ENCODE data around the gene INKA2. TPM values are rescaled to one million over a fixed set of nuclear protein-coding genes. Genes with fewer than 3 reads are reported as not detected.

The INKA2 gene
- total RNA-seq, 1 donor from 2014 or later, result 0.58 TPM

DNA sequence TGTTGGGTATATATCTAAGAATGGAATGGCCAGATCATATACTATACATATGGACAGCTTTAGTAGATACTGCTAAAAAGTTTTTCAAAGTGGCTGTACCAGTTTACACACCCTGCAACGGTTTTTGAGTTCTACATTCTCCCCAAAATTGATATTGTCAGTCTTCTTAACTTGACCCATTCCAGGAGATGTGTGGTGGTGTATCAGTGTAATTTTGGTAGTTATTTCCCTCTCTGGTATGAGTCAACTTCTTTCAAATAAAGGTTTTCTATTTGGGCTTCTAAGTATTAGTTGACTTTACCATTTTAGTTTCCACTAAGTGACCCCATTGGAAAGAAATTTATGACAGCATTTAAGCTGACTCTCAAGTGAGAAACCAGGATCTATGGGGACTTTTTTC is 29.2 kb downstream of the INKA2 start:
- DNase-seq (ENCODE audit: low read depth), result no peak
- H3K4me3 ChIP-seq (ENCODE audit: low read depth, low read length), result no peak overlapping the region
- TF ChIP-seq, protein P1, sequence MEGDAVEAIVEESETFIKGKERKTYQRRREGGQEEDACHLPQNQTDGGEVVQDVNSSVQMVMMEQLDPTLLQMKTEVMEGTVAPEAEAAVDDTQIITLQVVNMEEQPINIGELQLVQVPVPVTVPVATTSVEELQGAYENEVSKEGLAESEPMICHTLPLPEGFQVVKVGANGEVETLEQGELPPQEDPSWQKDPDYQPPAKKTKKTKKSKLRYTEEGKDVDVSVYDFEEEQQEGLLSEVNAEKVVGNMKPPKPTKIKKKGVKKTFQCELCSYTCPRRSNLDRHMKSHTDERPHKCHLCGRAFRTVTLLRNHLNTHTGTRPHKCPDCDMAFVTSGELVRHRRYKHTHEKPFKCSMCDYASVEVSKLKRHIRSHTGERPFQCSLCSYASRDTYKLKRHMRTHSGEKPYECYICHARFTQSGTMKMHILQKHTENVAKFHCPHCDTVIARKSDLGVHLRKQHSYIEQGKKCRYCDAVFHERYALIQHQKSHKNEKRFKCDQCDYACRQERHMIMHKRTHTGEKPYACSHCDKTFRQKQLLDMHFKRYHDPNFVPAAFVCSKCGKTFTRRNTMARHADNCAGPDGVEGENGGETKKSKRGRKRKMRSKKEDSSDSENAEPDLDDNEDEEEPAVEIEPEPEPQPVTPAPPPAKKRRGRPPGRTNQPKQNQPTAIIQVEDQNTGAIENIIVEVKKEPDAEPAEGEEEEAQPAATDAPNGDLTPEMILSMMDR (conservative IDR thresholded peaks at IDR 0.05; ENCODE audit: low read depth, low read length), result no peak

DNA sequence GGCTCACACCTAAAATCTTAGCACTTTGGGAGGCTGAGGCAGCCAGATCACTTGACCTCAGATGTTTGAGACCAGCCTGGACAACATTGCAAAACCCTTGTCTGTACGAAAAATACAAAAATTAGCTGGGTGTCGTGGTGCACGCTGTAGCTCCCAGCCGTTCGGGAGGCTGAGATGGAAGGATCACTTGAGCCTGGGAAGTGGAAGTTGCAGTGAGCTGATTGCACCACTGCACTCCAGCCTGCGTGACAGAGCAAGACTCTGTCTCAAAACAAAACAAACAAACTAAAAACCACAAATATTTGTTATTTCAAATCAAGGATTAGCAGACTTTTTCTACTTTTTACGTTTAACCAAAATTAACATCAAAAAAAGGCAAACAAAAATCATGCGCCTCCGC is 31.3 kb downstream of the INKA2 start:
- DNase-seq (ENCODE audit: low read depth), result no peak
- TF ChIP-seq, protein P1 (conservative IDR thresholded peaks at IDR 0.05; ENCODE audit: low read depth, low read length), result no peak
- no peak overlapping the region for H3K4me3 ChIP-seq (ENCODE audit: low read depth, low read length)

DNA sequence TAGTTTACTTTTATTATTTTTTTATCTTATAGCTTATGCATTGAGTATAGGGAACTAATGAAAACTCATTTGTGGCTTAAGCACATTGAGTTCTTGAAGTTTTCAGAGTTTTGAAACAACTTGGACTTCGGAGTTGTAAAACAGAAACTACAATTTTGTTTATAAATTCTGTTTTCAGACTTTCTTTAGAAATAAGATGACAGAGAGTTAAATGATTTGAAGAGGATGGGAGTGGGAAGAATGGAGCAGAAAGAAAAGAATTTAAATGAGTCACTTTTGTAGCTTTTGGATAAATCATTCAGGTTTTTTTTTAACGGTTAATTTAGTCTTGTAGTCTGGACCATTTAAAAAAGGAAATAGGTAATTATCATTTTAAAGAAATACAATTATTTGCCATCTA is 32.3 kb downstream of the INKA2 start:
- no peak for DNase-seq (ENCODE audit: low read depth)
- no peak overlapping the region for H3K4me3 ChIP-seq (ENCODE audit: low read depth, low read length)
- TF ChIP-seq, protein P1 (conservative IDR thresholded peaks at IDR 0.05; ENCODE audit: low read depth, low read length), result no peak

DNA sequence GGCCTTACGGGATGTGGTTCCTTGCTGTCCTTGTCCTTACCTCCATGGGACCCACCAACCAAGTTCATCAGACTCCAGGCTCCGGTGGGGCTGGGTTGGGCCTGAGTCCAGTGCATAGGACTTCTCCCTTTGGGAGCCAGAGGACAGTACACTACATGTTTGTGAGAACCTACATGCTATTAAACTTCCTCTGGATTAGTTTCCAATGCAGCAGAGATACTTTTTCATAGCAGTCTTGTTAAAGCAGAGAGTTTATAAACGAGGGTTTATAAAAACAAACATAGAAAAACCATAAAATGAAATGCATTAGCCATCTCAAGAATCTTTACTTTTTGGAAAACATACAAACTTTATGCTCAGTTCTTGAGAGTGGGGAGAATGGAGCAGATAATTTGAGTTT is 33.4 kb downstream of the INKA2 start:
- H3K4me3 ChIP-seq (ENCODE audit: low read depth, low read length), result no peak overlapping the region
- DNase-seq (ENCODE audit: low read depth), result no peak
- TF ChIP-seq, protein P1 (conservative IDR thresholded peaks at IDR 0.05; ENCODE audit: low read depth, low read length), result no peak

DNA sequence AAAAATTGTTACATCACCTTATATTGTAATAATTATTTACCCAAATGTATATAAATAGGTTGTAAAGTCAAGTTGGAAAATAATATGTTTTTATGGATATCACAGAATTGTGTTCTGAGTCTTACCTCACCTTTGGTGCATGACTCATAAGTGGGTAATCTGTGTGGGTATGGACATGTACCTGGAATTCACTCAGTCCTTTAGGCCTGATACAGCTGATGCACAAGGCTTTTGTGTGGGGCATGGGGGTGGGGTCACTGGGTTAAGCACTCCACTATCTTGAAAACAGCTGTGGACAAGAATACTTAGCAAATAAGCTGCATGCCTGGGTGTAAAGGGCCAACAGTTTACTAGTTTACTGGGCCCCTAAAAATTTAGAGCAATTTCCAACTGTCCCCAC is 34.4 kb downstream of the INKA2 start:
- no peak for DNase-seq (ENCODE audit: low read depth)
- no peak overlapping the region for H3K4me3 ChIP-seq (ENCODE audit: low read depth, low read length)
- TF ChIP-seq, protein P1 (conservative IDR thresholded peaks at IDR 0.05; ENCODE audit: low read depth, low read length), result no peak

DNA sequence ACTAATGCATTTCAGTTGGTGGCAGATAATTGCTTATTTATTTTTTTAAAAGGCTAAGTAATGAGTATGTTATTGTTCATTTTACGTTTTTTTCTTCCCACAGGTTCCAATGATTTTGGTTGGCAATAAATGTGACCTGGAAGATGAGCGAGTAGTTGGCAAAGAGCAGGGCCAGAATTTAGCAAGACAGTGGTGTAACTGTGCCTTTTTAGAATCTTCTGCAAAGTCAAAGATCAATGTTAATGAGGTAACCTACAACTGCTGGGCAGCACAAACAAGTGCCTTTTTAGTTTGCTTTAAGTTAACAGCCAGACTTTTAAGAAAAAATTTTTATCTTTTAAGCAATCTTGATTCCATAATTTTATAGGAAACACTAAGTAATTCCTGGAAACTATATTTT is 35.0 kb downstream of the INKA2 start:
- no peak for DNase-seq (ENCODE audit: low read depth)
- no peak overlapping the region for H3K4me3 ChIP-seq (ENCODE audit: low read depth, low read length)
- TF ChIP-seq, protein P1 (conservative IDR thresholded peaks at IDR 0.05; ENCODE audit: low read depth, low read length), result no peak

DNA sequence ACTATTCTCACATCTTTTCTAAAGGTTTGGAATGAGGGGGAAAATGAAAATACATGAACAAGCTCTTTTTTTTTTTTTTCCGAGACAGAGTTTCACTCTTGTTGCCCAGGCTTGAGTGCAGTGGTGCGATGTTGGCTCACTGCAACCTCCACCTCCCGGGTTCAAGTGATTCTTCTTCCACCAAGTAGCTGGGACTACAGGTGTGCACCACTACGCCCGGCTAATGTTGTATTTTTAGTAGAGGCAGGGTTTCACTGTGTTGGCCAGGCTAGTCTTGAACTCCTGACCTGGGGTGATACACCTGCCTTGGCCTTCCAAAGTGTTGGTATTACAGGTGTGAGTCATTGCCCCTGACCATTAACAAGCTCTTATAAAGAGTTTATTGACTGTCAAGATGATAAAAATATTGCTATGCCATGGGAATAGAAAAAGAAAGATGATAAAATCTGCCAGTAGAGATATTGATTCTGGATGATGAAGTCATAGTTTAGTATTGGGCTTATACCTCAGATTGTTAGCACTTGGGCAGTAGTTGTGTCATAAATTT is 36.6 kb downstream of the INKA2 start:
- DNase-seq (ENCODE audit: low read depth), result no peak
- TF ChIP-seq, protein P1 (conservative IDR thresholded peaks at IDR 0.05; ENCODE audit: low read depth, low read length), result no peak
- H3K4me3 ChIP-seq (ENCODE audit: low read depth, low read length), result no peak overlapping the region

All from epithelial cell of proximal tubule (primary cell).